ENCODE measurements around the gene MED13L. TPM values are rescaled to one million over a fixed set of nuclear protein-coding genes. Genes with fewer than 3 reads are reported as not detected.

MED13L gene
- total and polyA plus RNA-seq, 9 donors, result 47.8 to 198 (median 156) TPM

- no peaks in the 10 kb centered on the region for H3K36me3 ChIP-seq
- H3K27me3 ChIP-seq, result no peaks in the 10 kb centered on the region
- H3K27ac ChIP-seq, result no peak overlapping the region
- TF ChIP-seq CTCF (IDR thresholded peaks at IDR 0.05) (no peak), EP300 (IDR thresholded peaks at IDR 0.05) (no peak), POLR2A (IDR thresholded peaks at IDR 0.05) (no peak)
- H3K4me1 ChIP-seq (ENCODE audit: insufficient read depth), result peaks cover 12% of the 10 kb centered on the region
- WGBS, 3 donors, result 26 to 30% (median 29%) methylated on average over 3 of the region's 3 CpGs
- intact Hi-C loops (cut with DNase I), result no loop called here
- H3K9me3 ChIP-seq, result no peaks in the 10 kb centered on the region
- H3K4me3 ChIP-seq, result no peak overlapping the region
- DNase-seq, result no peak
Measured at GRCh38 chr12:116247377-116247776, 30.1 kb downstream of the MED13L start.

- Histone ChIP-seq H3K27me3 (no peaks in the 10 kb centered on the region), H3K36me3 (no peaks in the 10 kb centered on the region), H3K9me3 (no peaks in the 10 kb centered on the region), H3K27ac (no peak overlapping the region), H3K4me3 (no peak overlapping the region), H3K4me1 (ENCODE audit: insufficient read depth) (peaks cover 12% of the 10 kb centered on the region)
- intact Hi-C loops (cut with DNase I), result no loop called here
- WGBS, 3 donors, result 78 to 83% (median 82%) methylated on average over 5 of the region's 5 CpGs
- no peak for DNase-seq
- no peak for TF ChIP-seq CTCF (IDR thresholded peaks at IDR 0.05)
- TF ChIP-seq POLR2A (IDR thresholded peaks at IDR 0.05), result no peak
- TF ChIP-seq EP300 (IDR thresholded peaks at IDR 0.05), result no peak
Measured at GRCh38 chr12:116246490-116247179, 30.9 kb downstream of the MED13L start.

GRCh38 chr12:116245189-116245588, 32.3 kb downstream of the MED13L start:
- WGBS, 3 donors, result 67 to 79% (median 78%) methylated on average over 2 of the region's 2 CpGs
- H3K4me3 ChIP-seq, result no peak overlapping the region
- peaks cover 12% of the 10 kb centered on the region for H3K4me1 ChIP-seq (ENCODE audit: insufficient read depth)
- no peak for DNase-seq
- no peaks in the 10 kb centered on the region for H3K36me3 ChIP-seq
- no peaks in the 10 kb centered on the region for H3K27me3 ChIP-seq
- intact Hi-C loops (cut with DNase I), result no loop called here
- H3K9me3 ChIP-seq, result no peaks in the 10 kb centered on the region
- H3K27ac ChIP-seq, result no peak overlapping the region
- no peak for TF ChIP-seq CTCF (IDR thresholded peaks at IDR 0.05)
- TF ChIP-seq POLR2A (IDR thresholded peaks at IDR 0.05), result no peak
- no peak for TF ChIP-seq EP300 (IDR thresholded peaks at IDR 0.05)

- 93 to 96% (median 93%) methylated on average over 6 of the region's 6 CpGs for WGBS, 3 donors
- Histone ChIP-seq H3K36me3 (no peaks in the 10 kb centered on the region), H3K27ac (no peak overlapping the region), H3K4me1 (ENCODE audit: insufficient read depth) (peaks cover 12% of the 10 kb centered on the region), H3K9me3 (no peaks in the 10 kb centered on the region), H3K4me3 (no peak overlapping the region), H3K27me3 (no peaks in the 10 kb centered on the region)
- no peak for DNase-seq
- intact Hi-C loops (cut with DNase I), result no loop called here
- no peak for TF ChIP-seq EP300 (IDR thresholded peaks at IDR 0.05)
- no peak for TF ChIP-seq CTCF (IDR thresholded peaks at IDR 0.05)
- no peak for TF ChIP-seq POLR2A (IDR thresholded peaks at IDR 0.05)
Measured at GRCh38 chr12:116244474-116245090, 32.9 kb downstream of the MED13L start.
